SK-N-SH treated with all-trans-retinoic acid at 6 μM for 48 hours (cell line): ENCODE measurements around the gene TMEM178B.

Source experiments
- CSDC2 ChIP-seq: fragments of 250-450 bp; sonication (Bioruptor Pico); IDR thresholded peaks from 2 replicates; pipeline ENCODE4 v1.5.0; 2020; ENCODE audit warnings: mild to moderate bottlenecking, moderate library complexity
- TOX ChIP-seq: fragments of 250-450 bp; sonication (Bioruptor Pico); IDR thresholded peaks from 2 replicates; pipeline ENCODE4 v1.8.0; 2021; ENCODE audit warnings: mild to moderate bottlenecking, moderate library complexity, borderline replicate concordance
- TF ChIP-seq, protein P1 (sequence below): fragments of 250-450 bp; sonication (Bioruptor Pico); IDR thresholded peaks from 2 replicates; pipeline ENCODE4 v1.8.0; 2021; ENCODE audit warnings: low read depth, mild to moderate bottlenecking, moderate library complexity, borderline replicate concordance
- TF ChIP-seq, protein P2 (sequence below): fragments of 250-450 bp; sonication (Bioruptor Pico); IDR thresholded peaks from 2 replicates; pipeline ENCODE4 v1.8.0; 2020; ENCODE audit warnings: mild to moderate bottlenecking, moderate library complexity, borderline replicate concordance
- TF ChIP-seq, protein P3 (sequence below): fragments of 250-450 bp; sonication (Bioruptor Pico); IDR thresholded peaks from 2 replicates; pipeline ENCODE4 v1.5.1; 2020; ENCODE audit warnings: low read depth, mild to moderate bottlenecking, moderate library complexity

DNA sequence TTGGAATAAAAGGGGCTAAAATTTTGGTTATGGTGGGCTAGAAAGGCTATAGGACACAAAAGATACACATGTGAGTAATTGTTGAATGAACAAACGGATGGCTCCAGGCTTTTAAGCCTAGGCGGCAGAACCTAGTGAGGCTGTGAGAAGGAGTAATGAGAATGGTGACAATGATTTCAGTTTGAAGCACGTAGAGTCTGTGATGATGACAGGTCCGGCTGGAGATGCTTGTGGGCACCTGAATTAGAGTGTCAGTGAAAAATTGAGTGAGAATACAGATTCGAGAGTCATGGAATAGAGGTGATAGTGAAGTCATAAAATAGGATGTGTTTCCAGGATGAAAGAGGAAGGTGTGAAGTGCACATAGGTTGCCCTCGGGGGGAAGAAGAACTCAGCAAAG is 170.6 kb downstream of the TMEM178B start:
- TF ChIP-seq, protein P1, sequence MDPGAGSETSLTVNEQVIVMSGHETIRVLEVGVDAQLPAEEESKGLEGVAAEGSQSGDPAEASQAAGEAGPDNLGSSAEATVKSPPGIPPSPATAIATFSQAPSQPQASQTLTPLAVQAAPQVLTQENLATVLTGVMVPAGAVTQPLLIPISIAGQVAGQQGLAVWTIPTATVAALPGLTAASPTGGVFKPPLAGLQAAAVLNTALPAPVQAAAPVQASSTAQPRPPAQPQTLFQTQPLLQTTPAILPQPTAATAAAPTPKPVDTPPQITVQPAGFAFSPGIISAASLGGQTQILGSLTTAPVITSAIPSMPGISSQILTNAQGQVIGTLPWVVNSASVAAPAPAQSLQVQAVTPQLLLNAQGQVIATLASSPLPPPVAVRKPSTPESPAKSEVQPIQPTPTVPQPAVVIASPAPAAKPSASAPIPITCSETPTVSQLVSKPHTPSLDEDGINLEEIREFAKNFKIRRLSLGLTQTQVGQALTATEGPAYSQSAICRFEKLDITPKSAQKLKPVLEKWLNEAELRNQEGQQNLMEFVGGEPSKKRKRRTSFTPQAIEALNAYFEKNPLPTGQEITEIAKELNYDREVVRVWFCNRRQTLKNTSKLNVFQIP (CRISPR knock-in tag), result no peak
- TF ChIP-seq TOX (CRISPR knock-in tag) (no peak), CSDC2 (CRISPR knock-in tag) (no peak)
- TF ChIP-seq, protein P2, sequence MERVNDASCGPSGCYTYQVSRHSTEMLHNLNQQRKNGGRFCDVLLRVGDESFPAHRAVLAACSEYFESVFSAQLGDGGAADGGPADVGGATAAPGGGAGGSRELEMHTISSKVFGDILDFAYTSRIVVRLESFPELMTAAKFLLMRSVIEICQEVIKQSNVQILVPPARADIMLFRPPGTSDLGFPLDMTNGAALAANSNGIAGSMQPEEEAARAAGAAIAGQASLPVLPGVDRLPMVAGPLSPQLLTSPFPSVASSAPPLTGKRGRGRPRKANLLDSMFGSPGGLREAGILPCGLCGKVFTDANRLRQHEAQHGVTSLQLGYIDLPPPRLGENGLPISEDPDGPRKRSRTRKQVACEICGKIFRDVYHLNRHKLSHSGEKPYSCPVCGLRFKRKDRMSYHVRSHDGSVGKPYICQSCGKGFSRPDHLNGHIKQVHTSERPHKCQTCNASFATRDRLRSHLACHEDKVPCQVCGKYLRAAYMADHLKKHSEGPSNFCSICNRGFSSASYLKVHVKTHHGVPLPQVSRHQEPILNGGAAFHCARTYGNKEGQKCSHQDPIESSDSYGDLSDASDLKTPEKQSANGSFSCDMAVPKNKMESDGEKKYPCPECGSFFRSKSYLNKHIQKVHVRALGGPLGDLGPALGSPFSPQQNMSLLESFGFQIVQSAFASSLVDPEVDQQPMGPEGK (CRISPR knock-in tag), result no peak
- TF ChIP-seq, protein P3, sequence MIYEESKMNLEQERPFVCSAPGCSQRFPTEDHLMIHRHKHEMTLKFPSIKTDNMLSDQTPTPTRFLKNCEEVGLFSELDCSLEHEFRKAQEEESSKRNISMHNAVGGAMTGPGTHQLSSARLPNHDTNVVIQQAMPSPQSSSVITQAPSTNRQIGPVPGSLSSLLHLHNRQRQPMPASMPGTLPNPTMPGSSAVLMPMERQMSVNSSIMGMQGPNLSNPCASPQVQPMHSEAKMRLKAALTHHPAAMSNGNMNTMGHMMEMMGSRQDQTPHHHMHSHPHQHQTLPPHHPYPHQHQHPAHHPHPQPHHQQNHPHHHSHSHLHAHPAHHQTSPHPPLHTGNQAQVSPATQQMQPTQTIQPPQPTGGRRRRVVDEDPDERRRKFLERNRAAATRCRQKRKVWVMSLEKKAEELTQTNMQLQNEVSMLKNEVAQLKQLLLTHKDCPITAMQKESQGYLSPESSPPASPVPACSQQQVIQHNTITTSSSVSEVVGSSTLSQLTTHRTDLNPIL (CRISPR knock-in tag), result no peak
